Muscle of arm (tissue), 12 donors: ENCODE data around the gene KNDC1. TPM values are rescaled to one million over a fixed set of nuclear protein-coding genes. Genes with fewer than 3 reads are reported as not detected.

Experiments used
- DNase-seq: peaks from one replicate; pipeline ENCODE4 v3.0.0-alpha.2; 2013
- polyA plus RNA-seq, 12 donors: library from polyadenylated mRNA; unstranded; fragments of 120-200 nt; gene quantifications; one replicate each; pipeline ENCODE4 v1.2.1, GENCODE V29; 2013; ENCODE audit not compliant: insufficient read length in 12 of 12

The KNDC1 gene
- polyA plus RNA-seq, 12 donors, result 1.8 to 10.1 (median 5.3) TPM; not detected in 1

DNA sequence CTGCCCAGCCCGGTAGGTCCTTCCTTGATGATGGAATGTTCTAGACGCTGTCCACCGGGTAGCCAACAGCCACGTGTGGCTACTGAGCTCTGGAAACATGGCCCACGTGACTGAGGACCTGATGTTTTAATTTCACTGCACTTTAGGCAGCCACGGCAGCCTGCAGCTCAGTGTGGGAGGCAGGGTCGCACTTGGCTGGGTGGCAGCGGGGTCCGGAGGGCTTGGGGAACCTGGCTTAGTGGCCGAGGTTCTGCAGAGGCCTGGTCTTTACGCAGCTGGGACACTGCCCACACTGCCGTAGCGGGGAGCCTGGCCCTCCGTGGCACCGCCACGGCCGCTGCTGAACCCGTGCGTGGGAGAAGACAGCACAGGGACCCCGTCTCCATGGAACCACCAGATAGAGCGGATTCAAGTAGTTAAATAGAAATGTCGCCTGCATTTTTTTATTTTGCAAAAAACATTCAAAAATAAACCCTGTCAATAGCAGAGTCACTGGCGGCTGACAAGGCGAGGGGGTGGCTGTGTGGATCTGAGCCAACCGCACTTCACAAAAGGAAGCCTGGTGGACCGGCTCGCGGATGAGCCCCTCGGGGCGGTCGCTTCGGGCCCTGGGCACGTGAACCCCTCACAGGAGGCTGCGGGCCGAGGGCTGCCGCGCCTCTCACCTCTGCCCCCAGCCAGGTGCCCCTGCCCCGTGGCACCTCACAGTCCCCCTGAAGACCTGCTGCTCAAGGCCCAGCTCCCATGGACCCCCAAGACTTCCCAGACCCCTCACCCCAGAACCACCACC, 44.4 kb downstream of the KNDC1 start:
- no peak for DNase-seq

GRCh38 chr10:133205146-133205545, 45.1 kb downstream of the KNDC1 start:
- no peak for DNase-seq

- DNase-seq, result no peak
Measured at GRCh38 chr10:133206356-133207040, 46.5 kb downstream of the KNDC1 start.

- no peak for DNase-seq
Measured at GRCh38 chr10:133207041-133207600, 47.1 kb downstream of the KNDC1 start.

- no peak for DNase-seq
Measured at GRCh38 chr10:133207627-133208026, 47.6 kb downstream of the KNDC1 start.

DNA sequence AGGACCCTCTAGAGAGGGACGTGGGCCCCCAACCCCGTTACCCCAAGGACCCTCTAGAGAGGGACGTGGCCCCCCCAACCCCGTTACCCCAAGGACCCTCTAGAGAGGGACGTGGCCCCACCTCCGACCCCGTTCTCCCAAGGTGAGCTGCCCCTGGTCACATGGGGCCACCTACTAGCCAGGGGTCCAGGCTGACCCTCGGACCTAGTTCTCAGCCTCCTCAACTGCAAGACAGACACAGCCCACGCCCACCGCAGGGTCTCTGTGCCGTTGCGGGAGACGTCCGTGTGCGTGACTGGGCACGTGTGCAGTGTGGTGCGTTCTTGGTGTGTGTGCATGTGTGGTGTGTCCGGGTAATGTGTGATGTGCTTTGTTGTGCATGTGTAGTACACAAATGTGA, 48.4 kb downstream of the KNDC1 start:
- DNase-seq, result no peak

DNA sequence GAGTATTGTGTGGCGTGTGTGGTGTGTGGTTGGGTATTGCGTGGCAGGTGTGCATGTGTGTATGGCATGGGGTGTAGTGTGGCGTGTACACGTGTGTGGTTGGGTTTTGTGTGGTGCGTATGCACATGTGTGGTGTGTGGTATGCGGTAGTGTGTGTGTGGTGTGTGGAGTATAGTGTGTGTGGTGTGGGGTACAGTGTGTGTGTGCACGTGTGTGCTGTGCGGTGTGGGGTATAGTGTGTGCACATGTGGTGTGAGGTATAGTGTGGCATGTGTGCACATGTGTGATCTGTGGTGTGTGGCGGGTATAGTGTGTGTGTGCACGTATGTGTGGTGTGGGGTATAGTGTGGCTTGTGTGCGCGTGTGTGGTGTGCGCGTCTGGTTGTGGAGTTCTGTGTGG, 49.1 kb downstream of the KNDC1 start:
- DNase-seq, result no peak

DNA sequence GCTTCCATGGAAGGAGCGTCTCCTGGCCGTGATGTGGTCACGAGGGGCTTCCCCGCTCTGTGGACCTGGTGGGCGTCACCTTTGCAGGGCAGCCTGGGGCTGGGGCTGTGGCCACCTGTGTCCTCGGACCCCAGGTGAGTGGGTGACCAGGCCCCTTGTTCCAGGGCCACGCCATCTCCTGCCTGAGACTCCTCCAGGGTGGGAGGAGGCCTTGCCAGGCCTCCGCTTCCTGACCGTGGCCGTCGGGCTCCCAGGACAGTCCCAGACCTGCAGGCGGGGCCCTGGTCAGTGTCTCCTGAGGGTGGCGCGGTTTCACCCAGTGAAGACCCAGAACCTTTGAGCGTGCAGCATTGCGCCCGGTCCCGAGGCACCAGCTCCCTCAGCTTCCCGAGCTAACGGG, 49.6 kb downstream of the KNDC1 start:
- DNase-seq, result no peak

- no peak for DNase-seq
Measured at GRCh38 chr10:133210398-133211140, 50.5 kb downstream of the KNDC1 start.

GRCh38 chr10:133211141-133211830, 51.3 kb downstream of the KNDC1 start:
- no peak for DNase-seq

- no peak for DNase-seq
Measured at GRCh38 chr10:133211959-133212852, 52.2 kb downstream of the KNDC1 start.

- no peak for DNase-seq
Measured at GRCh38 chr10:133212853-133213494, 53.0 kb downstream of the KNDC1 start.

GRCh38 chr10:133213641-133214467, 53.8 kb downstream of the KNDC1 start:
- DNase-seq, result no peak

GRCh38 chr10:133214468-133215410, 54.7 kb downstream of the KNDC1 start:
- no peak for DNase-seq

DNA sequence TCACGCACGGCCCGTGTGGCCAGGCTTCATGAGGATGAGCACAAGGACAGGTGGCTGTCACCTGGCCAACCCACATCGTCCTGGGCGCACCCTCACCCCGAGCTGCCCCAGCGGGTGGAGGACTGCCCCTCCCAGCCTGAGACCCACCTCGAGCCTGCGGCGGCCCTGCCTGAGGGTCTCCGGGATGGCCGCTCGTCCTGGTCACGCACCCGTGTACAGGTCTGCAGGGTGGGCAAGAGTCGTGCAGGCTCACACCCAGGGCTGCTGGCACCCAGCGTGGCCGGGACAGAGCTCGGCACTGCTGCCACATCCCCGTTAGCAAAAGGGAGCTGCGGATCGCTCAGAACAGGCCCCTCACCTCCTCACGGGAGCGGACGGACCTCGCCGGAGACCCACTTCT, 55.6 kb downstream of the KNDC1 start:
- DNase-seq, result no peak

DNA sequence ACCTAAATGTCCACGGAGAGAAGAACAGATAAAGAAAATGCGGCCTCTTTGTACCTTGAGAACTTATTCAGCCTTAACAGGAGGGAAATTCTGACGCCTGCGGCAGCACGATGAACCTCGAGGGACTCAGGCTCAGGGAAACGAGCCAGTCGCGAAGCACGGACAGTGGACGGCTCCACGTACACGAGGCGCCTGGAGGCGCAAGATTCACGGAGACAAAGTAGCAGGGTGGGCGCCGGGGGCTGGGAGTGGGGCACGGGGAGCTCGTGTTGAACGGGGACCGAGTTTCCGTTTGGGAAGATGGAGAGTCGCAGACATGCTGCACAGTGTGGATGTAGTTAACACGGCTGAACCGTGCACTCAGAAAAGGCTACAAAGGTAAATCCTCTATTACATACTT, 56.8 kb downstream of the KNDC1 start:
- no peak for DNase-seq

DNA sequence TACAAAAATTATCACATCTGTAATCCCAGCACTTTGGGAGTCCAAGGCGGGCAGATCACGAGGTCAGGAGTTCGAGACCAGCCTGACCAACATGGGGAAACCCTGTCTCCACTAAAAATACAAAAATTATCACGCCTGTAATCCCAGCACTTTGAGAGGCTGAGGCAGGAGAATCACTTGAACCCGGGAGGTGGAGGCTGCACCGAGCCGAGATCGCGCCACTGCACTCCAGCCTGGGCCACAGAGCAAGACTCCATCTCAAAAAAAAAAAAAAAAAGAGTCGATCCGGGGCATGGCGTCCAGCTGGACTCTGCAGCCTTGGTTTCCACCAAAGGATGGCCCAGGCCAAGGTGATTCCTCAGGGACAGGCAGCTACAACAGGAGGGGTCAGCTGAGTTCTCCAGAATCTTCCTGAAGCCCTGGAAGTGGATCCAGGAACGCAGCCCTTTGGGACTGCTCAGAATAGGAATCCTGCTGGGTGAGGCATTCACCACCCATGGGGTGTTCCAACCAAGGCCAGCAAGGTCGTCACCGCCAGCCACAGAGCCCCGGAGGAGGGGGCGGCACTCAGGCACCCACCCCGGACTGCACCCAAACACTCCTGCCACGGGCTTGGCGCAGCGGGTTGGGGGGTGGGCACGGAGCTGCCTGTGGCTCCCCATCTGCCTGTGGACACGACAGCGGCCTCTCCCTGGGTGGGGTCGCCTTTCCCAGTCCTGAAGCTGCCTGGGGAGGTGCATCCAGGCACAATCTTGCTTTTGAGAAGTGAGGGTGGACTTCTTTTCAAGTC, 58.0 kb downstream of the KNDC1 start:
- no peak for DNase-seq
